DND-41 (cell line): ENCODE results near the gene ZBP1.

ENCODE experiments used
- EZH2 ChIP-seq: IDR thresholded peaks from 3 replicates; pipeline ENCODE4 v1.6.1; 2012; ENCODE audit warnings: borderline replicate concordance, low read depth, mild to moderate bottlenecking, moderate library complexity, low read length, inconsistent platforms; ENCODE audit not compliant: severe bottlenecking
- TF ChIP-seq, protein P1 (sequence below): IDR thresholded peaks from 2 replicates; pipeline ENCODE4 v1.5.1; 2012; ENCODE audit warnings: borderline replicate concordance, low read length, moderate library complexity, mild to moderate bottlenecking; ENCODE audit not compliant: poor library complexity, severe bottlenecking; ENCODE audit errors: extremely low read depth

- TF ChIP-seq EZH2: no peak
- TF ChIP-seq, protein P1, sequence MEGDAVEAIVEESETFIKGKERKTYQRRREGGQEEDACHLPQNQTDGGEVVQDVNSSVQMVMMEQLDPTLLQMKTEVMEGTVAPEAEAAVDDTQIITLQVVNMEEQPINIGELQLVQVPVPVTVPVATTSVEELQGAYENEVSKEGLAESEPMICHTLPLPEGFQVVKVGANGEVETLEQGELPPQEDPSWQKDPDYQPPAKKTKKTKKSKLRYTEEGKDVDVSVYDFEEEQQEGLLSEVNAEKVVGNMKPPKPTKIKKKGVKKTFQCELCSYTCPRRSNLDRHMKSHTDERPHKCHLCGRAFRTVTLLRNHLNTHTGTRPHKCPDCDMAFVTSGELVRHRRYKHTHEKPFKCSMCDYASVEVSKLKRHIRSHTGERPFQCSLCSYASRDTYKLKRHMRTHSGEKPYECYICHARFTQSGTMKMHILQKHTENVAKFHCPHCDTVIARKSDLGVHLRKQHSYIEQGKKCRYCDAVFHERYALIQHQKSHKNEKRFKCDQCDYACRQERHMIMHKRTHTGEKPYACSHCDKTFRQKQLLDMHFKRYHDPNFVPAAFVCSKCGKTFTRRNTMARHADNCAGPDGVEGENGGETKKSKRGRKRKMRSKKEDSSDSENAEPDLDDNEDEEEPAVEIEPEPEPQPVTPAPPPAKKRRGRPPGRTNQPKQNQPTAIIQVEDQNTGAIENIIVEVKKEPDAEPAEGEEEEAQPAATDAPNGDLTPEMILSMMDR: no peak
Observed at GRCh38 chr20:57588596-57588995, 31.6 kb downstream of the ZBP1 start.
